GM19239 (cell line): Measurements from ENCODE around the gene WDR75.
"Not testable (repeated sequence)": the region's sequence is repeated elsewhere in the genome, so short reads cannot be mapped to it uniquely, and the experiment has no call there.

ENCODE experiments used
- DNase-seq: peaks from one replicate; pipeline ENCODE4 v3.0.0; 2011; ENCODE audit warnings: low spot score; ENCODE audit not compliant: insufficient read length
- FAIRE-seq: peaks from 2 replicates; lab custom pipeline; 2011; peaks lifted over from hg19 to GRCh38; lab: Jason Lieb, UNC

WDR75 gene

DNA sequence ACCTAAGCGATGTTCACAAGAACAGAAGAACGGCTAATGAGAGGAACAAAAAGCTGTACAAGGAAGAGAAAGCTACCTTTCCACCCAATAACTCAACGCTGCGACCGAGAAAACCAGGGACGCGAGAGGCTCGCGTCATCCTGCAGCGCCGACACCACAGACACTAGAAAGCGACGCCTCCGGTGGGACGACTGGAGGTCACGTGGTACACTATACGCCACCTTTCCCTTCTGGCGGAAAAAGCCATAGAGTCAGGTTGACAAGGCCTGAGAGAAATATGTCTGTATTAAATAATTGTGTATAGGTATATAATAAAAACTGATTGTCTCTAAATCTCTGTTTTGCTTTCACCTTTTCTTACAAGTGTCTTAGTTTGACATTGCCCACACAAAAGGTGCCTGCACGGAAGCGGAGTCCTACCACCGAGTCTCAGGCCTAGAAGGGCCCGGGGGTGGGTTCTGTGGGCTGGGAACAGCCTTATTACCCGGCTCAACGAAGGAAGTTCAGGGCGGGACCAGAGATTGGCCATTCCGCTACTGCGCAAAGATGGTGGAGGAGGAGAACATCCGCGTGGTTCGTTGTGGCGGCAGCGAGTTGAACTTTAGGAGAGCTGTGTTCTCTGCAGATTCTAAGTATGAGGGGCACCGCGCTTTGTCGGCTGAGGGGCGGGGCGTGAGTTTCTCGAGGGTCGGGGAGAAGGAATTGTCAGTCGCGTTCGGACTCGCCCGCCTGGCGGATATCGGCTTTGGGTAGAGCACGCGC, at the start of gene WDR75:
Gene WDR75, plus strand, starts transcription at position 528 of the 762 bp plus-strand sequence. Its CDS starts 19 bp downstream, at position 547.
- peak; percentile 44 for DNase-seq
- peak; percentile 100 for FAIRE-seq

DNA sequence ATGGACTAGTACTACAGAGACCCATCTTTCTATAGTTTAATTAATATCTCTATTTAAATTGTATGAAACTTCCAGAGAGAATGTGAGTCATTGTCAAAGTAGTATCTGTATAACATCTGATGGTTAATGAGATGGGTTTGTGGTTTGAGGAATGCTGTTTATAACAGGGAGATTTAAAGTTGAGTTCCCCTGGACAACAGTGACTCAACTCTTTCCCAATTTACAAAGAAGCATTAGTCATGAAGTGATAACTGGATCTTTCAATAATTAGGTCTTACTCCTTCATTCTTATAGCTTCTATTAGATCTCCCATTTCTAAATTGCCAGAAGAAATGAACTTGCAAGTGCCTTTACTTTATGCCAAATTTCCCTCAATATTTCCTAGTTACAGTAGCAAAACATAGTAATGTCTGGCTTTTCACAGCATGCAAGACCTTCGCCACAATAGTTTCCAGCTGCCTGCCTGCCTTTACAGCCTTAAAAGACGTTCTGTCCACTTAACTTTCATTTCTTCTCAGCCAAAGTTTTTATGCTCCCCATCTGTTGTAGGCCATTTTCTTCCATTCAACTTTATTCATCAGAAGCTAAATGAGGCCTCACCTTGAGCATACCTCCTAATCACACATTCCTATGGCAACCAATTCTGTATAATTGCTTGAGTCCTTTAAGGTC, 47.7 kb upstream of the WDR75 start:
- DNase-seq (no peak), FAIRE-seq (no peak)

GRCh38 chr2:189394525-189394924, 46.7 kb upstream of the WDR75 start:
- DNase-seq = no peak
- no peak for FAIRE-seq

- no peak for DNase-seq
- FAIRE-seq = no peak
Measured at GRCh38 chr2:189402932-189403331, 38.3 kb upstream of the WDR75 start.

GRCh38 chr2:189406586-189407233, 34.6 kb upstream of the WDR75 start:
- no peak for FAIRE-seq
- no peak for DNase-seq

- no peak for FAIRE-seq
- DNase-seq = no peak
Measured at GRCh38 chr2:189407281-189408209, 33.7 kb upstream of the WDR75 start.

- DNase-seq (no peak), FAIRE-seq (no peak)
Measured at GRCh38 chr2:189408294-189408693, 33.0 kb upstream of the WDR75 start.

GRCh38 chr2:189409131-189409530, 32.1 kb upstream of the WDR75 start:
- DNase-seq = no peak
- no peak for FAIRE-seq

- DNase-seq (no peak), FAIRE-seq (no peak)
Measured at GRCh38 chr2:189409647-189410046, 31.6 kb upstream of the WDR75 start.

DNA sequence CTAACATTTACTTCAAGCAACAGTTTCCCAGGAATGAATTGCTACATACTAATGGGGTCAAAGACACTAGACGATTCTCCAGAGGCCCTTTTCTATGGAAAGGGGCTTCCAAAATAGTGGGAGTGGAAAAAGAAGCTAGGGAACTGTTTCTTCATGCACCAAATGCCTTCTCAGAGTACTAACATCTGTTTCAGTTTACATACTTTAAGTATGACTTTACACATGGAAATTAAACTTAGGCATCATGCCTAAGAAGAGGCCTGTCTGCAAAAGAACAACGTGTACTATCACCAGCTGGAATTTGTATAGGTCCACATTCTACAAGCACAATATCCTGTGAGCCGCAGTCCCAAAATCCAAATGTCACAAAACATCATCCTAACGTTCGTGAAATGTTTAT, 29.4 kb upstream of the WDR75 start:
- no peak for DNase-seq

GRCh38 chr2:189412330-189412953, 28.8 kb upstream of the WDR75 start:
- DNase-seq (peak; percentile 6), FAIRE-seq (peak; percentile 31)

More for the DNA sequence above, 29.4 kb upstream of the WDR75 start:
- FAIRE-seq = no peak

DNA sequence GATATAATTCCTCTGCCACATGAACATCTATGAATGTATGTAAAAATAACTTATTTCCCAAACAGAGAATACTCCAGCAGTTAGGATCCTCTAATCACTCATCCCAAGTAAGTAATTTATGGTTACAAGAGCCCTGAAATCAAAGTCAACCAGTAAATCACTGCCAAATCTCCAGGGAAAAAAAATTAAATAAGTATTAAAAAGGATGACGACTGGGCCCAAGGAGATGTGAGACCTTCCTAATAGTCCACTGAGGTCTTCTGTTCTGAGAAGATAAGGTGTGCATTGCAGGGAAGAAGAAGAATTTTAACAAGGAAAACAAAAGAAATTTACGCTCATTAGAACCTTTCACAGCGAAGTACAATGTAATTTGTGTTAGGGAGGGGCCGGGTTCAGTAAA, 28.0 kb upstream of the WDR75 start:
- FAIRE-seq = no peak
- DNase-seq = no peak

- no peak for DNase-seq
- no peak for FAIRE-seq
Measured at GRCh38 chr2:189421644-189422043, 19.6 kb upstream of the WDR75 start.

DNA sequence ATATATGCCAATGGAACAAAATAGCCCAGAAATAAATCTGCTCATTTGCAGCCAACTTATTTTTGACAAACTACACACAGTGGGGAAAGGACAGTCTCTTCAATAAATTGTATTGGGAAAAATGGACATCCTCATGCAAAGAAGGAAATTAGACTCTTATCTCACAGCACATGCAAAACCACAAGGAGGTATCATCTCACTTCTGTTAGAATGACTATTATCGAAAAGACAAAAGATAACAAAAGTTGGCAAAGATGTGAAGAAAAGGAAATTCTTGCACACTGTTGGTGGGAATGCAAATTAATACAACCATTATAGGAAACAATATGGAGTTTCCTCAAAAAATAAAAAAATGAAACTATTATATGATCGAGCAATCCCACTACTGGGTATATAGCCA, 16.3 kb upstream of the WDR75 start:
- DNase-seq = no peak
- FAIRE-seq = no peak

GRCh38 chr2:189425676-189426075, 15.6 kb upstream of the WDR75 start:
- FAIRE-seq = no peak
- no peak for DNase-seq

- FAIRE-seq = no peak
- DNase-seq = no peak
Measured at GRCh38 chr2:189426886-189427285, 14.4 kb upstream of the WDR75 start.

DNA sequence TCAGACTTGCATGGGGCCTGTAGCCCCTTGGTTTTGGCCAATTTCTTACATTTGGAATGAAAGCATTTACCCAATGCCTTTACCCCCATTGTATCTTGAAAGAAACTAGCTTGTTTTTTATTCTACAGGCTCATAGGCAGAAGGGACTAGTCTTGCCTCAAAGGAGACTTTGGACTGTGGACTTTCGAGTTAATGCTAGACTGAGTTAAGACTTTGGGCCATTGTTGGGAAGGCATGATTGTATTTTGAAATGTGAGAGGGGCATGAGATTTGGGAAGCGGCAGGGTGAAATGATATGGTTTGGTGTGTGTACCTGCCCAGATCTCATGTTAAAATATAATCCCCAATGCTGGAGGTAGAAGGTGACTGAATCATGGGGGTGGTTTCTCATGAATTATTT, 13.4 kb upstream of the WDR75 start:
- no peak for DNase-seq

GRCh38 chr2:189430448-189430847, 10.8 kb upstream of the WDR75 start:
- FAIRE-seq = not testable (repeated sequence)

More for the DNA sequence above, 13.4 kb upstream of the WDR75 start:
- no peak for FAIRE-seq

DNA sequence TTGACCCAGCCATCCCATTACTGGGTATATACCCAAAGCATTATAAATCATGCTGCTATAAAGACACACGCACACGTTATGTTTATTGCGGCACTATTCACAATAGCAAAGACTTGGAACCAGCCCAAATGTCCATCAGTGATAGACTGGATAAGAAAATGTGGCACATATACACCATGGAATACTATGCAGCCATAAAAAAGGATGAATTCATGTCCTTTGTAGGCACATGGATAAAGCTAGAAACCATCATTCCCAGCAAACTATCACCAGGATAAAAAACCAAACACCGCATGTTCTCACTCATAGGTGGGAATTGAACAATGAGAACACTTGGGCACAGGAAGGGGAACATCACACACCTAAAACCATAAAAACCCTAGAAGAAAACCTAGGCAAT, 5.5 kb upstream of the WDR75 start:
- FAIRE-seq, DNase-seq: not testable (repeated sequence)

More at GRCh38 chr2:189430448-189430847, 10.8 kb upstream of the WDR75 start:
- not testable (repeated sequence) for DNase-seq

- FAIRE-seq (no peak), DNase-seq (no peak)
Measured at GRCh38 chr2:189437926-189438325, 3.3 kb upstream of the WDR75 start.
